ENCODE measurements around the gene GOLGA8K. TPM values are rescaled to one million over a fixed set of nuclear protein-coding genes. Genes with fewer than 3 reads are reported as not detected.
A peak's percentile ranks its signal among the peaks of the same experiment; 100 is the strongest.
"Not testable (repeated sequence)": the region's sequence is repeated elsewhere in the genome, so short reads cannot be mapped to it uniquely, and the experiment has no call there.

Gene GOLGA8K
- total RNA-seq, 2 experiments from 2014 or later = 0.50 to 0.69 TPM

- H3K4me1 ChIP-seq (ENCODE audit: insufficient read depth, low read length); H3K4me3 ChIP-seq (ENCODE audit: low read length); intact Hi-C loops (cut with DNase I, micrococcal nuclease); POLR2A ChIA-PET; H3K36me3 ChIP-seq (ENCODE audit: insufficient read depth, low read length); H3K36me3 Mint-ChIP-seq (ENCODE audit: low read depth); CTCF ChIA-PET; H3K27ac Mint-ChIP-seq; H3K27ac ChIP-seq (ENCODE audit: low read depth in 1 of 2, low read length in 2 of 2); H3K9me3 Mint-ChIP-seq; H3K27me3 Mint-ChIP-seq; H3K4me3 Mint-ChIP-seq; H3K27me3 ChIP-seq (ENCODE audit: control insufficient read depth in 1 of 2, insufficient read depth in 2 of 2, low read length in 2 of 2); H3K9me3 ChIP-seq (ENCODE audit: control insufficient read depth in 1 of 2, insufficient read depth in 1 of 2, low read length in 2 of 2); H3K4me1 Mint-ChIP-seq (ENCODE audit: low read depth): not testable (repeated sequence)
- ATAC-seq (ENCODE audit: poor library complexity) = peak; percentile 43
- DNase-seq = peak in 1 of 14 experiments; percentile 47
These were observed 29.4 kb downstream of the GOLGA8K start for GRCh38 chr15:32373707-32374106.

- H3K27me3 ChIP-seq (ENCODE audit: control insufficient read depth in 1 of 2, insufficient read depth in 2 of 2, low read length in 2 of 2); H3K4me3 Mint-ChIP-seq; H3K27ac Mint-ChIP-seq; H3K4me1 Mint-ChIP-seq (ENCODE audit: low read depth); H3K9me3 Mint-ChIP-seq; H3K27ac ChIP-seq (ENCODE audit: low read depth in 1 of 2, low read length in 2 of 2); ATAC-seq (ENCODE audit: poor library complexity); H3K9me3 ChIP-seq (ENCODE audit: control insufficient read depth in 1 of 2, insufficient read depth in 1 of 2, low read length in 2 of 2); H3K36me3 Mint-ChIP-seq (ENCODE audit: low read depth); H3K4me3 ChIP-seq (ENCODE audit: low read length); H3K4me1 ChIP-seq (ENCODE audit: insufficient read depth, low read length); POLR2A ChIA-PET; CTCF ChIA-PET; intact Hi-C loops (cut with DNase I, micrococcal nuclease); H3K27me3 Mint-ChIP-seq; H3K36me3 ChIP-seq (ENCODE audit: insufficient read depth, low read length): not testable (repeated sequence)
- DNase-seq = peak in 1 of 14 experiments; percentile 1
These were observed 31.0 kb downstream of the GOLGA8K start for GRCh38 chr15:32372075-32372474.

DNA sequence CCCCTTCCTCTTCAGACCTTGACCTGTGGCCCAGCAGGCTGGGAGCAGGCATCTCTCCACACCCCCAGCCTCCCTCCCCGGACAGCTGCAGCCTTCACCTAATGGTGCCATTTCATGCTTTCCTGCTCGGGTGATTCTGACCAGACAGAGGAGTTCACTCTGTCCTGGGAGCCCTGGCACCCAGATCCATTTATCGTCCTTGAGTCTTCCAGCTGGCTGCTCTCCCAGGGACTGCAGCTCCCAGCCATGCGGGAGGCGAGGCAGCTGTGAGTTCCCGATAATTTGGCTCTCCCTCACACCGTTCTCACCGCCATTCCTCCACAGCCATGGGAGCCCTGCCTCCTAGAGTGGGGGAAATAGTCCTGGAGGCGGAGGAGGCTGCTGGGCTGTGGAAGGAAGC lies 32.6 kb downstream of the GOLGA8K start:
- POLR2A ChIA-PET; intact Hi-C loops (cut with DNase I, micrococcal nuclease); H3K4me1 ChIP-seq (ENCODE audit: insufficient read depth, low read length); H3K27ac ChIP-seq (ENCODE audit: low read depth in 1 of 2, low read length in 2 of 2); H3K4me3 Mint-ChIP-seq; H3K27me3 Mint-ChIP-seq; H3K27ac Mint-ChIP-seq; H3K9me3 Mint-ChIP-seq; H3K4me3 ChIP-seq (ENCODE audit: low read length); DNase-seq; H3K36me3 Mint-ChIP-seq (ENCODE audit: low read depth); ATAC-seq (ENCODE audit: poor library complexity); H3K9me3 ChIP-seq (ENCODE audit: control insufficient read depth in 1 of 2, insufficient read depth in 1 of 2, low read length in 2 of 2); CTCF ChIA-PET; H3K27me3 ChIP-seq (ENCODE audit: control insufficient read depth in 1 of 2, insufficient read depth in 2 of 2, low read length in 2 of 2); H3K4me1 Mint-ChIP-seq (ENCODE audit: low read depth); H3K36me3 ChIP-seq (ENCODE audit: insufficient read depth, low read length): not testable (repeated sequence)

GRCh38 chr15:32370064-32370463 lies 33.0 kb downstream of the GOLGA8K start:
- H3K36me3 Mint-ChIP-seq (ENCODE audit: low read depth); H3K4me1 Mint-ChIP-seq (ENCODE audit: low read depth); H3K27ac ChIP-seq (ENCODE audit: low read depth in 1 of 2, low read length in 2 of 2); H3K4me3 ChIP-seq (ENCODE audit: low read length); H3K4me3 Mint-ChIP-seq; intact Hi-C loops (cut with DNase I, micrococcal nuclease); H3K27me3 Mint-ChIP-seq; ATAC-seq (ENCODE audit: poor library complexity); H3K36me3 ChIP-seq (ENCODE audit: insufficient read depth, low read length); H3K4me1 ChIP-seq (ENCODE audit: insufficient read depth, low read length); H3K27me3 ChIP-seq (ENCODE audit: control insufficient read depth in 1 of 2, insufficient read depth in 2 of 2, low read length in 2 of 2); H3K27ac Mint-ChIP-seq; H3K9me3 ChIP-seq (ENCODE audit: control insufficient read depth in 1 of 2, insufficient read depth in 1 of 2, low read length in 2 of 2); DNase-seq; H3K9me3 Mint-ChIP-seq; POLR2A ChIA-PET; CTCF ChIA-PET: not testable (repeated sequence)

DNA sequence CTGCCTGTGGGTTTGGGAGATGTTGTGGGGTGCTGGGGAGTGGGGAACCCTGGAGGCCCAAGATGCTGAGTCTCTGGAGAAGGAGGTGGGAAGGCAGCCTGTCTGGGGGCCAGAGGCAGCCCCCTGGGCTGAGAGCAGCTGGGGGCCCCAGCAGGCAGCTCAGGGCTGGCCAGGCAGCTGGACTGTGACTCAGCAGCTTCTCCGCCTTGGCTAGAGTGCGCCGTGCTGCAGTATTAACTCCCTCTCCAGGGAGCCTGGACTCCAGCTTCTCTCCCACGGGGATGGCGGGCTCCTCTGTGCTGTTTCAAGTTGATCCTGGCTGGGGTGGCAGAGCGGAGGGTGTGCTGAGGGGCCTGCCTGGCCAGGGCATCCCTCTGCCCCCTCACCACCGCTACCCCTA lies 36.6 kb downstream of the GOLGA8K start:
- CTCF ChIA-PET; H3K4me1 ChIP-seq (ENCODE audit: insufficient read depth, low read length); H3K36me3 ChIP-seq (ENCODE audit: insufficient read depth, low read length); H3K4me3 Mint-ChIP-seq; H3K27me3 ChIP-seq (ENCODE audit: control insufficient read depth in 1 of 2, insufficient read depth in 2 of 2, low read length in 2 of 2); H3K9me3 ChIP-seq (ENCODE audit: control insufficient read depth in 1 of 2, insufficient read depth in 1 of 2, low read length in 2 of 2); H3K27ac Mint-ChIP-seq; intact Hi-C loops (cut with DNase I, micrococcal nuclease); H3K9me3 Mint-ChIP-seq; ATAC-seq (ENCODE audit: poor library complexity); H3K36me3 Mint-ChIP-seq (ENCODE audit: low read depth); H3K27ac ChIP-seq (ENCODE audit: low read depth in 1 of 2, low read length in 2 of 2); POLR2A ChIA-PET; DNase-seq; H3K4me3 ChIP-seq (ENCODE audit: low read length); H3K27me3 Mint-ChIP-seq; H3K4me1 Mint-ChIP-seq (ENCODE audit: low read depth): not testable (repeated sequence)

- H3K9me3 ChIP-seq (ENCODE audit: control insufficient read depth in 1 of 2, insufficient read depth in 1 of 2, low read length in 2 of 2); H3K36me3 ChIP-seq (ENCODE audit: insufficient read depth, low read length); POLR2A ChIA-PET; ATAC-seq (ENCODE audit: poor library complexity); H3K9me3 Mint-ChIP-seq; H3K36me3 Mint-ChIP-seq (ENCODE audit: low read depth); H3K27ac ChIP-seq (ENCODE audit: low read depth in 1 of 2, low read length in 2 of 2); CTCF ChIA-PET; DNase-seq; H3K4me3 ChIP-seq (ENCODE audit: low read length); H3K27me3 ChIP-seq (ENCODE audit: control insufficient read depth in 1 of 2, insufficient read depth in 2 of 2, low read length in 2 of 2); H3K27me3 Mint-ChIP-seq; H3K4me1 Mint-ChIP-seq (ENCODE audit: low read depth); intact Hi-C loops (cut with DNase I, micrococcal nuclease); H3K4me3 Mint-ChIP-seq; H3K4me1 ChIP-seq (ENCODE audit: insufficient read depth, low read length); H3K27ac Mint-ChIP-seq: not testable (repeated sequence)
These were observed 37.1 kb downstream of the GOLGA8K start for GRCh38 chr15:32365955-32366354.

DNA sequence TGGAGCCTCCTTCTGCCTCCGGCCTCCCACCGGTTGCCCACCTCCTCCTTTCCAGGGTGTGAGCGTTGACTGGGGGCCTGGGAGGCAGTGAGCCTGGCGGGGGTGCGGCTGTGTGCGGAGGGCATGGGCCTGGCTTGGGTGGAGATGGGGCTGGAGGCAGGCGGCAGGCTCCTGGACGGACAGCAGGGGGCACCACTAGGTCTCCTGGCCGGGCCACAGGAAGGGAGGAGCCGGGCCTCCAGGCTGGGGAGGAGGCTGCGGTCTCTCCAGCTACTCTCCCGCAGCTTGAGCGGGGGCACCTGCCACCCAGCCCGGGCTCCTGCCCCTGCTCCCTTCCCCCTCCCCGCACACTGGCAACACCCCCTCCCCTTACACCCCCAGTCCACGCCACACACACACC lies 38.1 kb downstream of the GOLGA8K start:
- H3K4me3 ChIP-seq (ENCODE audit: low read length); POLR2A ChIA-PET; H3K36me3 Mint-ChIP-seq (ENCODE audit: low read depth); H3K4me3 Mint-ChIP-seq; H3K27me3 Mint-ChIP-seq; H3K36me3 ChIP-seq (ENCODE audit: insufficient read depth, low read length); H3K27me3 ChIP-seq (ENCODE audit: control insufficient read depth in 1 of 2, insufficient read depth in 2 of 2, low read length in 2 of 2); H3K4me1 Mint-ChIP-seq (ENCODE audit: low read depth); CTCF ChIA-PET; H3K9me3 ChIP-seq (ENCODE audit: control insufficient read depth in 1 of 2, insufficient read depth in 1 of 2, low read length in 2 of 2); H3K4me1 ChIP-seq (ENCODE audit: insufficient read depth, low read length); intact Hi-C loops (cut with DNase I, micrococcal nuclease); H3K27ac ChIP-seq (ENCODE audit: low read depth in 1 of 2, low read length in 2 of 2); H3K27ac Mint-ChIP-seq; H3K9me3 Mint-ChIP-seq: not testable (repeated sequence)
- DNase-seq (peak in 3 of 14 experiments; percentile 52 to 60 (median 54)), ATAC-seq (ENCODE audit: poor library complexity) (peak; percentile 58)

Measured in CD4-positive, alpha-beta T cell (primary cell).